GM18951 (cell line): ENCODE data around the gene TUBGCP2.

Experiments
- POLR2A ChIP-seq: IDR thresholded peaks from 4 replicates; pipeline ENCODE4 v1.6.1; 2011; ENCODE audit warnings: mild to moderate bottlenecking; ENCODE audit not compliant: insufficient read length, insufficient read depth; ENCODE audit errors: extremely low read depth
- in situ Hi-C: fragments of 300-500 bp; cut with MboI; formaldehyde crosslinking; loops from one replicate; pipeline ENCODE4 v1.12.0; 2022; ENCODE audit warnings: low sequenced_read_pairs, mixed read lengths, inconsistent platforms; ENCODE audit not compliant: unreplicated experiment

Gene TUBGCP2

DNA sequence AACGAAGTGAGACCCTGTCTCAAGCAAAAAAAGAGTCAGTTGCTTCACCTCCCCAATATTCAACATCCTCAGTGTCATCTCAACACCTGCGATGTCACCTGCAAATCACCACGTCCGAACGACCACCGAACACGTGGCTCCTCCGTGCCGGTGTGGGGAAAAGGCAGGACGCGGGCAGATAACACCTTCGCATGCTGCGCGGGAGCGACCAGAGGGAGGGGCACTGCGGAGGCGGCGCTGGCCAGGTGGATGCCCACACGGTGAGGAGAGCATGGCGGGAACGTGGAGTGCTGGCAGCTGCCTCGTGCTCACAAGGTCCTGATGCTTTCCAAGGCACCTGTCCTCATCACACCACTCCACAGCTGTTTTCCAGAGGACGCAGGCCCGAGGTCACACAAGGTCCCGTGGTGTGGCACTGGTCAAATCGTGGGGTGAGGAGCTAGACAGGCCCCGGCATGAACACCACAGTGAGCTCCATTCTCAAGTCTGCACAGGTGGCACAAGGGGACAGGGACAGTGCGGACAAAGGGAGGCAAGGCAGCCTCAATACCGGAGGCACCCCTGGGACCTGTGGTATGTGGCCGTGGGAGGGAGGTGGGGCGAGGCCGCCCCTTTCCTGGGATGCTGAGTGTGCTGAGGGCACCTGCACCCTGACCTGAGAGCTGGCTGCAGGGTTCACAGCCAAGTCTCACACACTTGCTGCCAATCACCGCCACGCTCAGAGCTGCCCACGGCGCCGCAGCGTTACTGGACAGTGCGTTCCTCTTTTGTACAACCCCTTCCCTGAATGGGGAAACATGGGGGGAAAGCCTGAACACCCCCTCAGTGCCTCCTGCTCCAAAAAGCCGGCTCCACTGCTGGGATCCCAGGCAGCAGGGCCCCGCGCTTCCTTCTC, 13.0 kb downstream of the TUBGCP2 start:
- TF ChIP-seq POLR2A: no peak
- in situ Hi-C loops: no loop called here

DNA sequence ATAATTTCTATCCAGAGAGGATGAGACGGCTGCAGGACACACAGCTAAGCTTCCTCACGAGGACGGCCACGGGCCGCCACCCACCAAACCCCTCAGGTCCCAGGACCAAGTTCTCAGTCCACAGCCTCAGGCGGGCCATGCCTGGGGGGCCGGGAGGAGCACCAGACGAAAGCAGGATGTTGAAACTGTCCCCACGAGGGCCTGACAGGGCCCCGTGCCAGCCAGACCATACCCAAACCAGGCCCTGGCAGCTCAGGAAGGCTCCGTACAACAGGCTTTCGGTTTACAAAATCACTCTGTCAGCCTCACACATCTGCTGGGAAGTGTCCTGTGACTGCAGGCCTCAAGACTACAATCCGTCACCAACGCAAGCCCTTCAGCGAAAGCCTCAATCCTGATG, 14.5 kb downstream of the TUBGCP2 start:
- TF ChIP-seq POLR2A: no peak
- in situ Hi-C loops: no loop called here

DNA sequence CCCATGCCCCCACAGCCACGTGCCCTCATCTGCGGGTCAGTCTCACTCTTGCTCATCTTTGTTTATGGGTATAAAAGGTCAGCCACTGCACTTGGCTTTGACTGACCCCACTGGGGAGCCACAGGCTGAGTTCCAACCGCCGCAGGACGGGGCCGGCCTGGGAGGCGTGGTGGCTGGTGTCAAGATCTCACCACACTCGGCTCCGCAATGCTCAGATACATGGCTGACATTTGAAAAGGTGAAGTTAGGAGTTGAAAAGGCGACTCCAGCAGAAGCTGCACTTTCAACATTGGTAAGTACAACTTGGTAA, 14.9 kb downstream of the TUBGCP2 start:
- TF ChIP-seq POLR2A: no peak
- in situ Hi-C loops: no loop called here

DNA sequence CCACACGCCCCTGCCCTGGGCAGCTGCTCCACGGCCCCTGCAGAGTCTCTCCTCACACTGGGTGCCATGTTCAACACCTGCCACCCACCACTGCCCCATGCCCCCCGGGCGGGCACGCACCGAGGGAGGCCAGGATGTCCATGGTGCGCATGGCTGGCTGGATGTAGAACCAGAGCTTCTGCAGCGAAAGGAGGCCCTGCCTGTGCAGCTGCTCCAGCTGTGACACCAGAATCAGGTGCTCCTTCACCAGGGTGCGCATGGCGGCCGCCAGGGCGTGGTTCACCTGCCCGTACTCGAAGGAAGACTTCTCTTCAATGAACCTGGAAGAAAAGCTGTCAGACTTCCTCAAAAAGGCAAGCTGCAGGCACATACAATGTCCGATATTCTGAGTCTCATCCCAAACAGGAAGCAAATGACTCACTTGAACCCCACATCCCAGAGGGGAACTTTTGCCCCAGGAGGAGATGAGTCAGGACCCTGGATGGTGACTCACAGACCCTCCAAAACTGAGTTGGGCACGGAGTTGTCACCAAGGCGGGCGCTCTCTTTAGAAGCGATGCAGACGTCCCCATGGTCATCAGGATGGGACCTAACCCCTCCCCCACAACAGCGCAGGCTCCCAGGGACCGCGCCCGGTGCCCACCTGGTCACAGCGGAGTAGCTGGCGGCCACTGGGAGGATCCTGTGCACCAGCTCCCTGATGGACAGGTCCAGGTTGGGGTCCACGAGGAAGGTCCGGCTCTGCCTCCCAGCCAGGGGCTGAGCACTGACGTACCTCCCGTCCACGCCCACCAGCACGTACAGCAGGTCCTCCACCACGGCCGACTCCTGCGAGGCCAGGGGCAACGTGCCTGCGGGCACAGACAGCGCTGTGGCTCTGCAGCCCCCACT, 15.5 kb downstream of the TUBGCP2 start:
- no peak for TF ChIP-seq POLR2A
- in situ Hi-C loops: no loop called here

DNA sequence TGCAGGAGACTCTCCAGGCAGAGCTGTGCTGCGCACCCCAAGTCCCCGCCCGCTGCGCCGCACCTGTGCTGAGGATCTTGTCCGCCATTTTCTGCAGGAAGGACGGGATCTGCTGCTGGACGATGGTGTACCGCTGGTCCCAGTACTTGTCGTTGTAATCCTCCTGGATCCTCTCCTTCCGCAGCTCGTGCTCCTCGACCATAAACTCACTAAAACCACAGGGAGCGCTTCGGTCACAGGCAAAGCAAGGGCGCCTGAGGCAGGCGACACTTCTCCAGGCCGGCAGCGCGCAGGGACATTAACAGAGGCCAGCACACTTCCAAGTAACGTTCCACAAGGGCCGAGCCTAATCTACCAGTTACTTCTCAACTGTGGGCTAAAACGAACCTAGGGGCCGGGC, 18.9 kb downstream of the TUBGCP2 start:
- in situ Hi-C loops: no loop called here
- TF ChIP-seq POLR2A: no peak

DNA sequence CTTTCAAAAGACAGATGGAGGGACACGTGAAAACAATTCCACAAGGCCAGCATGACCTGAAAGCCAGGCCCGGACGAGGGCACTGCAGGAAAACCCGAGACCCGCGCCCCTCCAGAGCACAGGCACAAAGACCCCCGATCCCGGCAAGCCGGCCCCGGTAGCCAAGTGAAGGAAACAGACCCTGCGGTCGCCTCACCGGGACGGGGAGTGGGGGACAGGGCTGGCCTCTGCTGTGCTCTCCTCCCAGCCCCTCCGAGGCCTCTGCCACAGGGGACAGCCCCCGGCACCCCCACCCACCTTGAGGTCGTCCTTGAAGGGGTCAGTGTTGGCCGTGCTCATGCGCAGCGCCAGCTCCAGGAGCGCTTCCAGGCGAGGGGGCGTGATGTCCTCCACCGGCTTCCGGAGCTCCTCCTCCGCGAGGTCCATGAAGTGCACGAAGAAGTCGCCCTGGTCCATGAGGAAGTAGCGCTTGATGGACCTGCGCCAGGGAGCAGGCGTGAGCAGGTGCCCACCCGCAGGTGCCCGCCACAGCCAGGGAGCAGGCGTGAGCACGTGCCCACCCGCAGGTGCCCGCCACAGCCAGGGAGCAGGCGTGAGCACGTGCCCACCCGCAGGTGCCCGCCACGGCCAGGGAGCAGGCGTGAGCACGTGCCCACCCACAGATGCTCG, 20.7 kb downstream of the TUBGCP2 start:
- TF ChIP-seq POLR2A: no peak
- in situ Hi-C loops: no loop called here

DNA sequence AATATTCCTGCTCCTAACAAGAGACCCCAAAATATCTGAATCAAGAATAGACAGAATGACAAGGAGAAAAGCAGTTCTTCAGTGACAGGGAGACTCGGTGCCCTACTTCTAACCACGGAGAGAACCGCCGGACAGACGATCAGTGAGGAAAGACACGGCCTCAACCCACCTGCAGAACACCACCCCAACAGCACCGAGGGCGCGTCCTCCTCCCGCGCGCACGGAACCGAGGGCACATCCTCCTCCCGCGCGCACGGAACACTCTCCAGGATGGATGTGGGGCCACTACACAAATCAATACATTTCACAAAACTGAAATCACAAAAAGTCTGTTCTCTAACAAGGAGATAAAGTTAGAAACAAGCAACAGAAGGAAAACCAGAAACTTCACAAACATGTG, 22.3 kb downstream of the TUBGCP2 start:
- in situ Hi-C loops: no loop called here
- no peak for TF ChIP-seq POLR2A

DNA sequence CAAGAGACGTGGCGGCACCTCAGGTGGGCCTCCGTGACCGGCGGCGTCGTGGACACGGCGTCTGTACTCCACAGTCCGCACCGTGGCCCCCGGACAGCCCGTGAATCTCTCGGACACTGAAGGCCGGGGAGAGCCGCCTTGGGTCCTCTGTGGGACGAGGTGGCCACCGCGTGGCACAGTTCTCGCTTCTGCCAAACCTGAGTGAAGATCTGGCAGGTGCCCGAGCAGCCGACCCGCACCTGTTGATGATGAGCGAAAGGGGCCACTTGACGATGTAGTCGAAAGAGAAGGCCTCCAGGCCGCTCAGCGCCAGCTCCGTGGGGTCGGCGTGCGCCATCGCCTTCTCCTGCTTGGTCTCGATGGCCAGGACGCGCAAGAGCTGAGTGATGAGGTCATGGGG, 23.5 kb downstream of the TUBGCP2 start:
- TF ChIP-seq POLR2A: no peak
- in situ Hi-C loops: no loop called here

DNA sequence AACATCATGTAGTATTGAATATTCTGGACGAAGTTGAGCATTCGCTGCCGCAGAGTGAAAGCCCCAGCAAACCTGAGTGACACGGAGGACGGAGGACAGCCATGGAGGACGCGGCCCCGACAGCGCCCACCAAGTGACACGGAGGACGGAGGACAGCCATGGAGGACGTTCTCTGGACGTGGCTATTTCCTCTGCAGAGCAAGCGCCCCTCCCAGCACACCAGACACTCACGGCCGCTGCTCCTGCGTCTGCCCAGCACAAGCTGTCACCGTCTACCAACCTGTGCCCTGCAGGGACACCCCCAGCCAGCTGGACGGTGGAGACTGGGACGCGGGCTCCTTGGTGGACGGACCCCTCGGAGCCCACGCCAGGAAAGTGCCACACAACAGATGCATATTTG, 24.7 kb downstream of the TUBGCP2 start:
- in situ Hi-C loops: no loop called here
- TF ChIP-seq POLR2A: no peak

DNA sequence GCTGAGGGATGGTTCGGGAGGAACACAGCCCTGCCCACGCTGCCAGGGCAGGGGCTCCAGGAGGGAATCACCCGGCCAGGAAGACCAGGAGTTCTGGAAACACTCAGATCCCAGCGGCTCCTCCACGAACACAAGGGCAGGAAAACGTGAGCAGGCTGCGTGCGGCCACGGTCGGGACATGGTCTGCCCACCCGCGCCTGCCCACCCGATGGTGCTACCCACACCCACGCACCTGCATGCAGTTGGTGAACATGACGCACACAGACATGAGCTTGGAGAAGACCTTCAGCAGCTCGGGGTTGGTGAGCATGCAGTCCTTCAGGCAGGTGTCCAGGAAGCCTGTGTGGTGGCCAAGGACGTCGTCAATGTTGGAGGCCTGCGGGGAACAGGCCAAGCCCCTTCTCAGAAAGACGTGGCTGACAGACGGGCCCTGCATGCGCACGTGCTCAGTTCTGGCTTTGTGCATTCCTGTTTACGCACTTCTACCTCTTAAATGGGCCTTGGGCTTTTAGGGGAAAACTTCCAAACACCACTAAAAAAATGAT, 25.8 kb downstream of the TUBGCP2 start:
- no peak for TF ChIP-seq POLR2A
- in situ Hi-C loops: no loop called here

DNA sequence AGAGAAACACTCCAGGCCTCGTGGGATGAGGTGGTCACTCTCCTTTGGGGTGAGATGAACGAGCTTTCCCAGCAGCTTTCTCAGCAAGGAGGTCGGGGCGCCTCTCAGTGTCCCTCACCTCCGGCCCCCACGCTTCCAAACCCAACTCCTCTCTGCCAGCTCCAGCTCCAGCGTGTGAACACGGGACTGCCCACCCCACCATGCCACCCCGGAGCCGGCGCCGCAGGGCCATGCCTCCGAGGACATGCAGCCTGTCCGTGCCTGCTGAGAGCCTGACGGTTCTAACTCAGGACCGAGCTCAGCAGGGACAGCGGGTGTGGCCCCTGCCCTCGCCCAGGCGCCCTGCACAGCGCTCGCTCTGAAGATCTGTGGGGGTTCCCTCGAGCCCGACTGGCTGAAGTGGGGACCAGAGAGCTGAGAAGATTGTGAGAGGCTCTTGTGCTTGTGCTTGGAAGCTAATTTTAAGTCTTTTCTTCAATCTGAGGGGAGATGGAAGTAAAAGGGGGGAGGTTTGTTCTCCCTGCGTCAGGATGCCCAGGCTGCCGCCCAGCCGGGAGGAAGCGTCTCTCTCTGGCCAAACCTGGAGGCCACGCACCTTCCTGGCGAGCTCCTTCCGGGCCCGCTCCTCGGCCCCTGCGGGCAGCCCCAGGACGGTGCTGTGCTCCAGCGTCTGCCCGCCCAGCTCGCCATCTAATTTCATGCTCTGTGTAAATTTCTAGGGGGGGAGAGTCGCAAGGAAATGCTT, 26.9 kb downstream of the TUBGCP2 start:
- no peak for TF ChIP-seq POLR2A
- in situ Hi-C loops: no loop called here

DNA sequence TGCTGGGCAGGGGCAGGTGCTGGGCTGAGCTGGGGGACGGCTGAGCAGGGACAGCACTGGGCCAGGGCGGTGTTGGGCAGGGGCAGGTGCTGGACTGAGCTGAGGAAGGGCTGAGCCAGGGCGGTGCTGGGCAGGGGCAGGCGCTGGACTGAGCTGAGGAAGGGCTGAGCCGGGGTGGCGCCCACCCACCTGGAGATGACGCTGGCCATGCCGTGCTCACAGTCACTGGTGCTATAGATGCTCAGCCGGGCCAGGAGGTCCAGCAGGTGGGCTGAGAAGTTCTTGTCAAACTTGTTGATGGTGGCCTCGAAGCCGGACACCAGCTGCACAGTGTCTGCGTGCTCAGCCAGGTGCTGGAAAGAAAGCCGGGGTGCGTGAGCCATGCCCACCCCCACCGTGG, 27.6 kb downstream of the TUBGCP2 start:
- TF ChIP-seq POLR2A: no peak

More for the DNA sequence above, 27.6 kb downstream of the TUBGCP2 start:
- in situ Hi-C loops: no loop called here
